SH-SY5Y (cell line): Measurements from ENCODE around the gene TRANK1.

Source experiments
- GATA2 ChIP-seq: IDR thresholded peaks from 2 replicates; pipeline ENCODE4 v1.6.1; 2011; ENCODE audit warnings: mild to moderate bottlenecking, low read depth, low read length
- GATA3 ChIP-seq: IDR thresholded peaks from 2 replicates; pipeline ENCODE4 v1.6.1; 2011; ENCODE audit warnings: low read depth, mild to moderate bottlenecking, low read length, moderate library complexity

TRANK1 gene

GRCh38 chr3:36868614-36869436 is 76.0 kb downstream of the TRANK1 start:
- TF ChIP-seq GATA3, result no peak
- TF ChIP-seq GATA2, result no peak

- no peak for TF ChIP-seq GATA2
- no peak for TF ChIP-seq GATA3
Observed at GRCh38 chr3:36867810-36868209, 77.0 kb downstream of the TRANK1 start.

GRCh38 chr3:36866368-36866767 is 78.5 kb downstream of the TRANK1 start:
- TF ChIP-seq GATA2 (no peak), GATA3 (no peak)

GRCh38 chr3:36864180-36865053 is 80.4 kb downstream of the TRANK1 start:
- TF ChIP-seq GATA2 (no peak), GATA3 (no peak)

GRCh38 chr3:36862076-36862755 is 82.6 kb downstream of the TRANK1 start:
- TF ChIP-seq GATA2 (no peak), GATA3 (no peak)

- TF ChIP-seq GATA2 (no peak), GATA3 (no peak)
Observed at GRCh38 chr3:36859494-36859893, 85.4 kb downstream of the TRANK1 start.

- no peak for TF ChIP-seq GATA2
- no peak for TF ChIP-seq GATA3
Observed at GRCh38 chr3:36852071-36852470, 92.8 kb downstream of the TRANK1 start.

GRCh38 chr3:36850743-36851142 is 94.1 kb downstream of the TRANK1 start:
- no peak for TF ChIP-seq GATA3

- no peak for TF ChIP-seq GATA3
- TF ChIP-seq GATA2, result no peak
Observed at GRCh38 chr3:36846406-36846805, 98.4 kb downstream of the TRANK1 start.

- no peak for TF ChIP-seq GATA3
- TF ChIP-seq GATA2, result no peak
Observed at GRCh38 chr3:36843065-36844051, 101.5 kb downstream of the TRANK1 start.

- TF ChIP-seq GATA2, result no peak
- TF ChIP-seq GATA3, result no peak
Observed at GRCh38 chr3:36842275-36842674, 102.6 kb downstream of the TRANK1 start.

GRCh38 chr3:36840453-36840921 is 104.4 kb downstream of the TRANK1 start:
- TF ChIP-seq GATA2 (no peak), GATA3 (no peak)

GRCh38 chr3:36837089-36837488 is 107.8 kb downstream of the TRANK1 start:
- TF ChIP-seq GATA3, result no peak
- no peak for TF ChIP-seq GATA2
